HepG2 (cell line): ENCODE results near the gene METTL23. TPM values are rescaled to one million over a fixed set of nuclear protein-coding genes. Genes with fewer than 3 reads are reported as not detected.

Experiments used
- ATAC-seq: fragments of 200-7000 bp; cut with Tn5 transposase; 3 replicates; pipeline ENCODE4 v1.9.1; 2020; ENCODE audit warnings: mild to moderate bottlenecking, moderate library complexity
- BruUV-seq: library from RNA; stranded (reverse); fragments of 400-500 nt; replicated peaks from 2 replicates; lab custom pipeline; 2021; lab: Mats Ljungman, UMichigan
- CTCF ChIA-PET: fragments of 300-600 bp; formaldehyde crosslinking; extraction: SDS; loops from one replicate; lab custom pipeline; 2021; ENCODE audit warnings: low total read pairs, inconsistent platforms, low intra/inter-chr PET ratio; lab: Yijun Ruan, JAX
- POLR2A ChIA-PET: fragments of 350-600 bp; sonication (Branson Sonifier 250); formaldehyde crosslinking; loops from one replicate; lab custom pipeline; 2020; ENCODE audit warnings: antibody characterized with exemption, inconsistent platforms; lab: Yijun Ruan, JAX
- DNase-seq: peaks from one replicate; pipeline ENCODE4 v3.0.0-alpha.2; 2015; ENCODE audit warnings: low spot score
- FAIRE-seq: peaks from 3 replicates; lab custom pipeline; 2011; peaks lifted over from hg19 to GRCh38; lab: Jason Lieb, UNC
- H2AFZ ChIP-seq: one replicate; pipeline ENCODE4 v1.6.1; 2011; ENCODE audit warnings: low read length, inconsistent platforms
- H3K27ac ChIP-seq: fragments of 300-600 bp; 3 replicates; pipeline ENCODE4 v1.8.0; 2011; ENCODE audit warnings: mixed run types, mild to moderate bottlenecking, mixed read lengths, low read length, inconsistent platforms; ENCODE audit not compliant: insufficient read depth; ENCODE audit errors: extremely low read length
- H3K27me3 ChIP-seq, 2 experiments: fragments of 200-600 bp in 1 of 2; 2 replicates in 1 of 2; 3 replicates in 1 of 2; pipeline versions ENCODE4 v1.6.0 to v1.8.0; 2011; ENCODE audit warnings: low read length in 2 of 2, mild to moderate bottlenecking in 2 of 2, moderate library complexity in 2 of 2, inconsistent platforms in 1 of 2; ENCODE audit not compliant: insufficient read depth in 2 of 2, control insufficient read depth in 1 of 2
- H3K36me3 ChIP-seq, 2 experiments: fragments of 200-600 bp in 1 of 2; replicated peaks in 1 of 2; 2 replicates in 1 of 2; 3 replicates in 1 of 2; pipeline versions ENCODE4 v1.5.1 to v1.8.0; 2011; ENCODE audit warnings: low read length in 2 of 2, inconsistent platforms in 1 of 2; ENCODE audit not compliant: insufficient read depth in 2 of 2, control insufficient read depth in 1 of 2
- H3K4me1 ChIP-seq: 2 replicates; pipeline ENCODE4 v1.5.1; 2012; ENCODE audit warnings: low read length, inconsistent platforms; ENCODE audit not compliant: insufficient read depth
- H3K4me2 ChIP-seq: 2 replicates; pipeline ENCODE4 v1.6.0; 2011; ENCODE audit warnings: low read depth, low read length, inconsistent platforms
- H3K4me3 ChIP-seq, 3 experiments: fragments of 200-600 bp in 1 of 3; sonication (generic), shearing (Covaris generic) in 1 of 3; replicated peaks in 1 of 3; 2 replicates each; pipeline ENCODE4 v1.5.1; 2011 to 2016; ENCODE audit warnings: low read length in 3 of 3, inconsistent platforms in 2 of 3, low read depth in 2 of 3, mild to moderate bottlenecking in 2 of 3, control low read depth in 1 of 3, mixed read lengths in 1 of 3; ENCODE audit not compliant: insufficient read depth in 1 of 3
- H3K79me2 ChIP-seq: one replicate; pipeline ENCODE4 v1.6.1; 2011; ENCODE audit warnings: low read length, inconsistent platforms; ENCODE audit not compliant: insufficient read depth
- H3K9ac ChIP-seq: 2 replicates; pipeline ENCODE4 v1.6.0; 2011; ENCODE audit warnings: mild to moderate bottlenecking, low read depth, low read length, inconsistent platforms; ENCODE audit not compliant: insufficient read depth
- H3K9me3 ChIP-seq: 2 replicates; pipeline ENCODE4 v1.5.1; 2012; ENCODE audit warnings: mild to moderate bottlenecking, low read length
- H4K20me1 ChIP-seq: 2 replicates; pipeline ENCODE4 v1.6.0; 2011; ENCODE audit warnings: inconsistent platforms, mild to moderate bottlenecking, low read length, moderate library complexity; ENCODE audit not compliant: insufficient read depth
- BHLHE40 ChIP-seq: IDR thresholded peaks from 2 replicates; pipeline ENCODE4 v1.6.1; 2011; ENCODE audit warnings: low read length, improper control_type of control experiment
- CENPT ChIP-seq: sonication (generic); formaldehyde crosslinking; IDR thresholded peaks from 2 replicates; pipeline ENCODE4 v1.8.0; 2022; ENCODE audit warnings: low read depth, mild to moderate bottlenecking, moderate library complexity, missing genetic modification reagents
- E2F5 ChIP-seq: sonication (generic); formaldehyde crosslinking; conservative IDR thresholded peaks from 2 replicates; pipeline ENCODE4 v1.4.0; 2020; ENCODE audit warnings: missing genetic modification reagents
- GATAD1 ChIP-seq: IDR thresholded peaks from 2 replicates; pipeline ENCODE4 v1.6.1; 2016; ENCODE audit warnings: missing genetic modification reagents, missing compliant biosample characterization
- IKZF4 ChIP-seq: sonication (generic); formaldehyde crosslinking; IDR thresholded peaks from 2 replicates; pipeline ENCODE4 v1.5.1; 2020; ENCODE audit warnings: borderline replicate concordance, mild to moderate bottlenecking, low read depth, missing genetic modification reagents; ENCODE audit errors: not compliant biosample characterization
- MLLT10 ChIP-seq: sonication (generic); formaldehyde crosslinking; IDR thresholded peaks from 2 replicates; pipeline ENCODE4 v1.4.0; 2020; ENCODE audit warnings: missing genetic modification reagents
- MTF2 ChIP-seq: sonication (generic); formaldehyde crosslinking; IDR thresholded peaks from 2 replicates; pipeline ENCODE4 v1.5.0; 2020; ENCODE audit warnings: missing genetic modification reagents, borderline replicate concordance
- NFYC ChIP-seq: IDR thresholded peaks from 2 replicates; pipeline ENCODE4 v1.6.1; 2016; ENCODE audit warnings: missing genetic modification reagents, missing compliant biosample characterization
- NR2F6 ChIP-seq, 2 experiments: IDR thresholded peaks; 2 replicates each; pipeline ENCODE4 v1.6.1; 2016; ENCODE audit warnings: antibody characterized with exemption in 1 of 2, mild to moderate bottlenecking in 1 of 2
- RFXANK ChIP-seq: IDR thresholded peaks from 2 replicates; pipeline ENCODE4 v1.6.1; 2016
- SRSF1 ChIP-seq: fragments of 200-400 bp; formaldehyde crosslinking; optimal IDR thresholded peaks from 2 replicates; pipeline ENCODE3; 2017; ENCODE audit warnings: mild to moderate bottlenecking, low read depth, low read length, moderate library complexity
- SRSF4 ChIP-seq: fragments of 200-400 bp; formaldehyde crosslinking; IDR thresholded peaks from one replicate; pipeline ENCODE4 v1.6.1; 2018; ENCODE audit warnings: mild to moderate bottlenecking, low read depth, low read length, moderate library complexity; ENCODE audit not compliant: poor library complexity, severe bottlenecking
- SRSF9 ChIP-seq: fragments of 200-400 bp; formaldehyde crosslinking; IDR thresholded peaks from 2 replicates; pipeline ENCODE4 v1.6.1; 2018; ENCODE audit warnings: borderline replicate concordance, mild to moderate bottlenecking, low read depth, low read length; ENCODE audit not compliant: insufficient read depth, poor library complexity, severe bottlenecking
- TCF7L2 ChIP-seq: IDR thresholded peaks from 2 replicates; pipeline ENCODE4 v1.6.1; 2011; ENCODE audit warnings: mild to moderate bottlenecking, low read depth, low read length, moderate library complexity
- TOPORS ChIP-seq: sonication (generic); formaldehyde crosslinking; IDR thresholded peaks from 2 replicates; pipeline ENCODE4 v1.8.0; 2023; ENCODE audit warnings: mild to moderate bottlenecking, missing genetic modification reagents
- ZNF501 ChIP-seq: sonication (generic); formaldehyde crosslinking; IDR thresholded peaks from 2 replicates; pipeline ENCODE4 v1.5.1; 2020; ENCODE audit warnings: mild to moderate bottlenecking, moderate library complexity, missing genetic modification reagents
- ZNF850 ChIP-seq: sonication (generic); formaldehyde crosslinking; conservative IDR thresholded peaks from 2 replicates; pipeline ENCODE4 v1.9.0; 2021; ENCODE audit warnings: mild to moderate bottlenecking, missing genetic modification reagents
- WGBS: methylation state at CpG from one replicate; pipeline ENCODE4 v1.1.6; 2017; ENCODE audit warnings: low lambda C conversion rate; 5-methylcytosine and 5-hydroxymethylcytosine counted together
- in situ Hi-C: cut with HindIII; loops from 2 replicates; pipeline ENCODE4 v1.10.0; 2017; ENCODE audit warnings: low pct_unique_long_range_greater_than_20kb; ENCODE audit not compliant: extremely low pct_ligation_motif_present
- intact Hi-C: fragments of 100-400 bp; cut with micrococcal nuclease; formaldehyde crosslinking; loops from one replicate; pipeline ENCODE4 v1.10.0; 2022; ENCODE audit not compliant: unreplicated experiment
- polyA plus RNA-seq, 8 experiments: library from polyadenylated mRNA; depleted of rRNA in 3 of 8; stranded (reverse) in 7 of 8; unstranded in 1 of 8; fragments of >200 nt; fragmentation: Illumina TruSeq in 4 of 8; extraction: Trizol in 4 of 8; gene quantifications; 2 replicates each; pipeline versions ENCODE4 v1.2.1 to v1.2.3, GENCODE V29; 2011 to 2016; ENCODE audit warnings: low read depth in 4 of 8, missing spikeins in 1 of 8, mixed read lengths in 1 of 8; ENCODE audit not compliant: insufficient read depth in 1 of 8
- total RNA-seq, 5 experiments: library from RNA; depleted of rRNA; stranded (reverse); fragments of >200 nt; fragmentation: Illumina TruSeq; extraction: Trizol; gene quantifications; 2 replicates each; pipeline ENCODE4 v1.2.3, GENCODE V29; 2016; ENCODE audit warnings: low read depth in 1 of 5
- TF ChIP-seq, protein P1 (sequence below): IDR thresholded peaks from 2 replicates; pipeline ENCODE4 v1.6.1; 2016; ENCODE audit warnings: mild to moderate bottlenecking, missing biosample characterization, missing genetic modification reagents
- TF ChIP-seq, protein P2 (sequence below): sonication (generic); formaldehyde crosslinking; IDR thresholded peaks from 2 replicates; pipeline ENCODE4 v1.5.0; 2020; ENCODE audit warnings: mild to moderate bottlenecking, missing genetic modification reagents, borderline replicate concordance

Gene METTL23
- total and polyA plus RNA-seq, 2 of the 13 experiments (the other 11 are each of a cell fraction or from before 2014, with no cell fraction given) = 39.9 to 104 TPM

DNA sequence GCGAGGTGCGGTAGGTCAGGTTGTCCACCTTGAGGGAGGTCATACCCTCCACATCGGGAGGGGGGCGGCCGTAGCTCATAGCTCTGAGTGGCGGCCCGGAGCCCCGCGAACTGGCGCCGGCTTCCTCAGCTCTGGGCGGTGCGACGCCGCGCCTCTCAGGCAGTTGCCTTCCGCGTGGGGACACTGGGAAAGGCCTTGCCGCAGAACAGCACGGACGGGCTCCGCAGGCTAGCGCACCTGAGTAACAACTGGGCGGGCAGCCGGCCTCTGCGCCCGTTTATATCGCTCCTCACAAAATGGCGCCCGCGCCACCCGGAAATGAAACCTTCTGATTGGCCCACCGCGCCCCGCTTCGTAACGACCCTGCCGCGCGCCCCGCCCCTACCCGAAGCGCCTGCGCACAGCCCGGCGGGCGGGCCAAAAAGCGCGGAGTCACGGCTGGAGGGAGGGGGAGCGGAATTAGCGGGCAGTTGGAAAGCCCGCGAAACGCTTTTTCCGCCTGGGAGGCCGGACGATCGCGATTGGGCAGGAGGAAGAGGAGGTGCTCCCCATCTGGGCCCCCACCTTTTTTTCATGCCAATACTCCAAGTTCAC, 10.5 kb downstream of the METTL23 start, which contains the start of gene SRSF2:
Gene SRSF2, minus strand, starts transcription at position 250 of the 594 bp plus-strand sequence. Its CDS starts 171 bp downstream, at position 79.
- intact Hi-C loops = no loop called here
- Histone ChIP-seq H3K4me1 (peaks cover 51% of the 10 kb centered on the region), H3K36me3 (peaks cover 12 to 40% of the 10 kb centered on the region in 2 experiments), H3K4me2 (peak within 1 kb of the TSS; percentile 88), H3K9ac (peak within 1 kb of the TSS; percentile 100), H2AFZ (no peak within 1 kb of the TSS), H3K79me2 (peaks cover 62% of the 10 kb centered on the region), H4K20me1 (peaks cover 35% of the 10 kb centered on the region), H3K4me3 (peak within 1 kb of the TSS; percentile 93 to 100 (median 100)), H3K27me3 (peaks cover 0 to 3% of the 10 kb centered on the region in 2 experiments; a peak in 1 of 5 replicates), H3K27ac (peak within 1 kb of the TSS; percentile 97), H3K9me3 (no peaks in the 10 kb centered on the region)
- BruUV-seq = no TSS peak
- ChIA-PET POLR2A (interaction anchor here (0.8 to 4.1 kb wide), 12 partner anchors 9 to 403 kb away, joined by 3 to 71 read pairs (median 7); partner anchors contain the start of genes JMJD6, METTL23, MXRA7 and SEC14L1), CTCF (no interaction called here)
- WGBS = under 1% methylated on average over 46 of the region's 60 CpGs
- in situ Hi-C loops = no loop called here
- DNase-seq (peak; percentile 98), ATAC-seq (peak; percentile 74), FAIRE-seq (peak; percentile 34)
- TF ChIP-seq ZNF850 (CRISPR knock-in tag) (0 out of 2 replicates have a peak, but pooled peaks have one; percentile 58), RFXANK (0 out of 2 replicates have a peak, but pooled peaks have one; percentile 11), BHLHE40 (peak; percentile 55), TCF7L2 (no peak), SRSF1 (no peak), ZNF501 (peak; percentile 90), NR2F6 (IDR thresholded peaks at IDR 0.05) (no peak), NR2F6 (CRISPR knock-in tag; IDR thresholded peaks at IDR 0.05) (peak; percentile 60; the same call in 1 of the 2 replicates), GATAD1 (CRISPR knock-in tag) (peak; percentile 84), MLLT10 (CRISPR knock-in tag) (peak; percentile 98), SRSF4 (no peak), SRSF9 (no peak), NFYC (CRISPR knock-in tag) (peak; percentile 89), TOPORS (CRISPR knock-in tag) (no peak), MTF2 (CRISPR knock-in tag) (peak; percentile 96), IKZF4 (CRISPR knock-in tag) (peak; percentile 45), CENPT (peak; percentile 97), E2F5 (CRISPR knock-in tag) (peak; percentile 96)
- TF ChIP-seq, protein P1, sequence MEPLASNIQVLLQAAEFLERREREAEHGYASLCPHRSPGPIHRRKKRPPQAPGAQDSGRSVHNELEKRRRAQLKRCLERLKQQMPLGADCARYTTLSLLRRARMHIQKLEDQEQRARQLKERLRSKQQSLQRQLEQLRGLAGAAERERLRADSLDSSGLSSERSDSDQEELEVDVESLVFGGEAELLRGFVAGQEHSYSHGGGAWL = peak; percentile 97
- TF ChIP-seq, protein P2, sequence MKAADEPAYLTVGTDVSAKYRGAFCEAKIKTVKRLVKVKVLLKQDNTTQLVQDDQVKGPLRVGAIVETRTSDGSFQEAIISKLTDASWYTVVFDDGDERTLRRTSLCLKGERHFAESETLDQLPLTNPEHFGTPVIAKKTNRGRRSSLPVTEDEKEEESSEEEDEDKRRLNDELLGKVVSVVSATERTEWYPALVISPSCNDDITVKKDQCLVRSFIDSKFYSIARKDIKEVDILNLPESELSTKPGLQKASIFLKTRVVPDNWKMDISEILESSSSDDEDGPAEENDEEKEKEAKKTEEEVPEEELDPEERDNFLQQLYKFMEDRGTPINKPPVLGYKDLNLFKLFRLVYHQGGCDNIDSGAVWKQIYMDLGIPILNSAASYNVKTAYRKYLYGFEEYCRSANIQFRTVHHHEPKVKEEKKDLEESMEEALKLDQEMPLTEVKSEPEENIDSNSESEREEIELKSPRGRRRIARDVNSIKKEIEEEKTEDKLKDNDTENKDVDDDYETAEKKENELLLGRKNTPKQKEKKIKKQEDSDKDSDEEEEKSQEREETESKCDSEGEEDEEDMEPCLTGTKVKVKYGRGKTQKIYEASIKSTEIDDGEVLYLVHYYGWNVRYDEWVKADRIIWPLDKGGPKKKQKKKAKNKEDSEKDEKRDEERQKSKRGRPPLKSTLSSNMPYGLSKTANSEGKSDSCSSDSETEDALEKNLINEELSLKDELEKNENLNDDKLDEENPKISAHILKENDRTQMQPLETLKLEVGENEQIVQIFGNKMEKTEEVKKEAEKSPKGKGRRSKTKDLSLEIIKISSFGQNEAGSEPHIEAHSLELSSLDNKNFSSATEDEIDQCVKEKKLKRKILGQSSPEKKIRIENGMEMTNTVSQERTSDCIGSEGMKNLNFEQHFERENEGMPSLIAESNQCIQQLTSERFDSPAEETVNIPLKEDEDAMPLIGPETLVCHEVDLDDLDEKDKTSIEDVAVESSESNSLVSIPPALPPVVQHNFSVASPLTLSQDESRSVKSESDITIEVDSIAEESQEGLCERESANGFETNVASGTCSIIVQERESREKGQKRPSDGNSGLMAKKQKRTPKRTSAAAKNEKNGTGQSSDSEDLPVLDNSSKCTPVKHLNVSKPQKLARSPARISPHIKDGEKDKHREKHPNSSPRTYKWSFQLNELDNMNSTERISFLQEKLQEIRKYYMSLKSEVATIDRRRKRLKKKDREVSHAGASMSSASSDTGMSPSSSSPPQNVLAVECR (CRISPR knock-in tag) = peak; percentile 88; the same call in 1 of the 2 replicates
